MM.1S (cell line): ENCODE results near the gene NFE2L3.

Source experiments
- DNase-seq: peaks from one replicate; pipeline ENCODE4 v3.0.0-alpha.2; 2015
- H2AFZ ChIP-seq: fragments of 300-600 bp; sonication (generic); 2 replicates; pipeline ENCODE4 v1.6.0; 2016; ENCODE audit warnings: antibody characterized with exemption, low read length
- H3F3A ChIP-seq: fragments of 300-600 bp; sonication (generic); 2 replicates; pipeline ENCODE4 v1.6.1; 2016; ENCODE audit warnings: mild to moderate bottlenecking, antibody characterized with exemption, low read length, moderate library complexity, mixed read lengths; ENCODE audit not compliant: insufficient read depth
- H3K27ac ChIP-seq: fragments of 300-600 bp; sonication (generic); 2 replicates; pipeline ENCODE4 v1.5.1; 2016; ENCODE audit warnings: mild to moderate bottlenecking, low read length
- H3K27me3 ChIP-seq: fragments of 300-600 bp; sonication (generic); replicated peaks from 2 replicates; pipeline ENCODE4 v1.6.0; 2016; ENCODE audit warnings: low read length; ENCODE audit not compliant: insufficient read depth
- H3K36me3 ChIP-seq: fragments of 300-600 bp; sonication (generic); replicated peaks from 2 replicates; pipeline ENCODE4 v1.6.1; 2016; ENCODE audit warnings: mild to moderate bottlenecking, low read length, mixed read lengths; ENCODE audit not compliant: insufficient read depth
- H3K4me1 ChIP-seq: fragments of 300-600 bp; sonication (generic); 2 replicates; pipeline ENCODE4 v1.6.1; 2016; ENCODE audit warnings: low read length, mixed read lengths
- H3K4me2 ChIP-seq: fragments of 300-600 bp; sonication (generic); 2 replicates; pipeline ENCODE4 v1.6.0; 2016; ENCODE audit warnings: low read depth, low read length
- H3K4me3 ChIP-seq: fragments of 300-600 bp; sonication (generic); 2 replicates; pipeline ENCODE4 v1.5.1; 2016; ENCODE audit warnings: low read length, mixed read lengths
- H3K79me2 ChIP-seq: fragments of 300-600 bp; sonication (generic); 2 replicates; pipeline ENCODE4 v1.6.1; 2016; ENCODE audit warnings: mixed run types, low read length, mixed read lengths
- H3K9ac ChIP-seq: fragments of 300-600 bp; sonication (generic); 2 replicates; pipeline ENCODE4 v1.6.1; 2016; ENCODE audit warnings: low read length, mixed read lengths
- H3K9me2 ChIP-seq: fragments of 300-600 bp; sonication (generic); replicated peaks from 2 replicates; pipeline ENCODE4 v1.6.1; 2016; ENCODE audit warnings: mild to moderate bottlenecking, low read length, mixed read lengths; ENCODE audit not compliant: insufficient read depth
- H3K9me3 ChIP-seq: fragments of 300-600 bp; sonication (generic); replicated peaks from 2 replicates; pipeline ENCODE4 v1.6.1; 2016; ENCODE audit warnings: mild to moderate bottlenecking, low read length, mixed read lengths; ENCODE audit not compliant: insufficient read depth
- H4K20me1 ChIP-seq: fragments of 300-600 bp; sonication (generic); 2 replicates; pipeline ENCODE4 v1.6.1; 2016; ENCODE audit warnings: mild to moderate bottlenecking, low read length, moderate library complexity, mixed read lengths; ENCODE audit not compliant: insufficient read depth
- CTCF ChIP-seq: fragments of 300-600 bp; sonication (generic); IDR thresholded peaks from 2 replicates; pipeline ENCODE4 v1.5.1; 2016; ENCODE audit warnings: antibody characterized with exemption, low read length, mixed read lengths
- EZH2 ChIP-seq: fragments of 300-600 bp; sonication (generic); optimal IDR thresholded peaks from 2 replicates; pipeline ENCODE3; 2017; ENCODE audit warnings: low read depth, mild to moderate bottlenecking, antibody characterized with exemption, low read length, mixed read lengths
- EZH2phosphoT487 ChIP-seq: fragments of 300-600 bp; sonication (generic); IDR thresholded peaks from 2 replicates; pipeline ENCODE4 v1.6.1; 2018; ENCODE audit warnings: antibody characterized with exemption, low read length

Gene NFE2L3

GRCh38 chr7:26195182-26195581 is 43.2 kb downstream of the NFE2L3 start:
- DNase-seq = no peak
- Histone ChIP-seq H3K9me2 (no peaks in the 10 kb centered on the region), H3K27me3 (no peaks in the 10 kb centered on the region), H3K27ac (no peak overlapping the region), H3K79me2 (peaks cover 100% of the 10 kb centered on the region), H3K36me3 (peaks cover 62% of the 10 kb centered on the region), H3K4me3 (no peak overlapping the region), H3F3A (peaks cover 92% of the 10 kb centered on the region), H3K4me1 (peaks cover 56% of the 10 kb centered on the region), H3K9ac (no peak overlapping the region), H4K20me1 (peaks cover 92% of the 10 kb centered on the region), H3K4me2 (0 out of 2 replicates have a peak overlapping the region, but pooled peaks have one; percentile 66), H2AFZ (no peak overlapping the region), H3K9me3 (no peaks in the 10 kb centered on the region)
- TF ChIP-seq EZH2 (no peak), EZH2phosphoT487 (no peak), CTCF (no peak)

GRCh38 chr7:26195867-26196657 is 44.1 kb downstream of the NFE2L3 start:
- Histone ChIP-seq H3K4me1 (peaks cover 48% of the 10 kb centered on the region), H3K9me3 (no peaks in the 10 kb centered on the region), H3K4me3 (0 out of 2 replicates have a peak overlapping the region, but pooled peaks have one; percentile 96), H3K36me3 (peaks cover 54% of the 10 kb centered on the region), H3K27ac (no peak overlapping the region), H2AFZ (no peak overlapping the region), H3F3A (peaks cover 86% of the 10 kb centered on the region), H3K4me2 (peak overlapping the region; percentile 66), H3K9me2 (no peaks in the 10 kb centered on the region), H3K27me3 (no peaks in the 10 kb centered on the region), H3K9ac (no peak overlapping the region), H4K20me1 (peaks cover 86% of the 10 kb centered on the region), H3K79me2 (peaks cover 95% of the 10 kb centered on the region)
- no peak for TF ChIP-seq EZH2
- TF ChIP-seq EZH2phosphoT487 = no peak
- TF ChIP-seq CTCF = no peak
- no peak for DNase-seq

GRCh38 chr7:26197153-26198115 is 45.4 kb downstream of the NFE2L3 start:
- no peak overlapping the region for H3K27ac ChIP-seq
- no peak for DNase-seq
- peaks cover 90% of the 10 kb centered on the region for H3K79me2 ChIP-seq
- H4K20me1 ChIP-seq = peaks cover 72% of the 10 kb centered on the region
- H2AFZ ChIP-seq = no peak overlapping the region
- H3F3A ChIP-seq = peaks cover 74% of the 10 kb centered on the region
- no peaks in the 10 kb centered on the region for H3K9me2 ChIP-seq
- peaks cover 39% of the 10 kb centered on the region for H3K4me1 ChIP-seq
- TF ChIP-seq EZH2 (no peak), CTCF (no peak), EZH2phosphoT487 (no peak)
- H3K4me2 ChIP-seq = peak overlapping the region; percentile 66
- H3K9me3 ChIP-seq = no peaks in the 10 kb centered on the region
- H3K36me3 ChIP-seq = peaks cover 44% of the 10 kb centered on the region
- peak overlapping the region; percentile 96 for H3K4me3 ChIP-seq
- H3K9ac ChIP-seq = peak overlapping the region; percentile 22; the same call in 1 of the 2 replicates
- no peaks in the 10 kb centered on the region for H3K27me3 ChIP-seq
